GM19438 (cell line): ENCODE measurements around the gene AFDN.

Source experiments
- ATAC-seq: cut with Tn5 transposase; IDR thresholded peaks from one replicate; pipeline ENCODE4 v1.9.1; 2021; ENCODE audit warnings: low read depth; ENCODE audit not compliant: unreplicated experiment

Gene AFDN

GRCh38 chr6:167794161-167795157, 32.3 kb upstream of the AFDN start:
- no peak for ATAC-seq

GRCh38 chr6:167795321-167795811, 31.3 kb upstream of the AFDN start:
- ATAC-seq = no peak

DNA sequence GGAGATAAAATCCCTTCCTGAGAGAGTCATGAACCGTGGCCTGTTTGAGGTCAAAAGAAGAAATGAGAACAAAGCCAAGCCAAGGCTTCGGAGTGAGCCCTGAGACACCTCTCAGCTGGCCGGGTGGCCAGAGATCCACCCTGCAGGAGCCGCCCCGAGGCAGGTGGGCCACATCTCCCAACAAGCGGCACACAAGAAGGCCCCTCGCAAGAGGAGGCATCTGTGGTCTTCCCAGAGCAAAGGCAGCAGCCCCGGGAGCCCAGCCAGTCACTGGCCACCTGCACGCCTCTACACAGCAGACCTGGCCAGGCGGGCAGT, 30.9 kb upstream of the AFDN start:
- no peak for ATAC-seq

GRCh38 chr6:167796192-167796981, 30.3 kb upstream of the AFDN start:
- ATAC-seq = no peak

DNA sequence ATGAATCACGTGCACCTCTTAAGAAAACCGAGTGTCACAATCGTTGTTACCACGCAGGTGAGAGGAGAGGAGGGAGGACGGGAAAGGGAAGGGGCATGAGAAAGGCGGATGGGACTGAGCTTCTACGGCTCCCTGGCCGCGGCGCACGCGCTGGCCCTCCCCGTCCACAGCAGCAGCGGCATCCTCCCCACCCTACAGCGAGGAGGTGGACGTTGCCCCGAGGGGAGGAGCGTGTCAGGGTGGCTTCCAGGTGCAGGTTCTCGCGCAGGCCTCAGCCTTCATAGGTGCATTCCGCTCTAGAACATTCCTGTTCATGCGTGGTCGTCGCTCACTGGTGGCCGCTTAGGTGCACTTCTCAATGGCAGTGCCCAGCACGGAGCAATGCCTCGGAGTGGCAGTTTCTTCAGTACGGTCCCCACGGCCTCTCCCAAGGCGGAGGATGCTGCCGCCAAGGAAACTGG, 29.7 kb upstream of the AFDN start:
- no peak for ATAC-seq

DNA sequence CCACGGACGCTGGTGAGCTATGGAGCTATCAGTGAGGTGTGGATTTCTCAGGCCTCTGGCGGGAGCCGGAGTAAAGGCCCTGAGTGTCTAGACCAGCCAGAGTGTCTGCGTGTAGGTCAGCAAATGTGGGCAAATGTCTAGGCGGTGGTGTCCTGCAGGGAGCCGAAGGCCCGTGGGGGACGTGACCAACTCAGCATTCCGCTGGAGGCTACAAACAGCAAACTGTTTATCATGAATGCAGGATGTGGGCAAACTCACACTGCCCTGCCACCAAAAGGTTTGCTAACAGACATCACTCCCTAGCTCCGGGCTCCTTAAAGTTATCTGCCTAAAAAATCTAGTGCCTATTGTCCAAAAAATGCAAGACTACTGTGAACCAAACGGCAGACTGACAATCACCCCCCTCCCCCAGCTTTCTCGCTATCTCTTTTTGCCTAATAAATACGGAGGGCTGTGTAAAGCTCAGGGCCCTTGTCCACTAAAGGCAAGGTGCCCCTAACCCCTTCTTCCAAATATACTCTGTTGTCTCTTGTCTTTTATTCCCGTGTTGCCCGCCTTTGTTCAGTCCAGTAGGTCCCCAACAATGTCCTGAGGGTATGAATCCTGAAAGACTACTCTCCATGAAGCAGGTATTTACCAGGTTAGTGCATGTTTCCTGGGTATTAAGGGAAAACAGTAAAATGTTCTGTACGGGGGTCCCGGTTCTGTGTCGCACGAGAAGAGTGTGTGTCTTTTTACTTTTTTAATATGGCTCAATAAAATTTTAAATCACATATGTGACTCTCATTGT, 29.0 kb upstream of the AFDN start:
- ATAC-seq = no peak

DNA sequence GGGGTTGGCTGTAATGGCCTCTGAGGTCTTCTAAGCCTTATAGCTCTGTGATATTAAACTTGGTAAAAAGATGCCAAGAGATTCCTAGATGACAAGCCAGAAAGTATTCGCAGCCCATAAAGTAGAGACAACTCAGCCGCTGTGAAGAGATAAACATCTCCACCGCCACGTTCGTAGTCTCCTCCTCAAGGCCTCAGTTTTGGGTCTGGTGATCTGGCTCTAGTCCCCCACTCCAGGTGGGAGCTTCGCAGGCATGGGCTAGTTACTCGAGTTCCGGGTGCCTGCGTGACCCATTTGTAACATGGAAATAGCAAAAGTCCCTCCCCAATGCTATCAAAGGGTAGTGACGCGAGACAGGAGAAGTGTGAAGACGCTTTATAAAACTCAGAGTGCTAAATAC, 28.3 kb upstream of the AFDN start:
- ATAC-seq = no peak

GRCh38 chr6:167799033-167799821, 27.5 kb upstream of the AFDN start:
- no peak for ATAC-seq

- no peak for ATAC-seq
Observed at GRCh38 chr6:167800549-167800948, 26.2 kb upstream of the AFDN start.

DNA sequence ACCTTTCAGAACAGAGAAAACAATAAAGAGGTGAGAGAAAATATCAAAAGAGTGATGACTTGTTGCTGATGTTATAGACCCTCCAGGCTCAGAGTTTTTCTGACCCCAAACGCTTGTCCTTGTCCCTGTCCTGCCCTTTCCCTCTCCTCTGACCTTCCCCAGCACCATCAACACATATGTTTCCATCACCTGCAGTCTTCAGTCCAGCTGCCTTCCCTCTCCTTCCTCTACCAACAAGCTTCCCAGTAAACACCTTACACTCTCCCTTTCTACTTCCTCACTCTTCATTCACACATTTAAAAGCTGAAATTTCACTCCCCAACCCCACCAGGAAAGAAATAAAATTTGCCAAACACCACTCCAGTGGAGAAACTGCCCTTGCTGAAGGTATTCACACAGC, 25.4 kb upstream of the AFDN start:
- ATAC-seq = no peak

DNA sequence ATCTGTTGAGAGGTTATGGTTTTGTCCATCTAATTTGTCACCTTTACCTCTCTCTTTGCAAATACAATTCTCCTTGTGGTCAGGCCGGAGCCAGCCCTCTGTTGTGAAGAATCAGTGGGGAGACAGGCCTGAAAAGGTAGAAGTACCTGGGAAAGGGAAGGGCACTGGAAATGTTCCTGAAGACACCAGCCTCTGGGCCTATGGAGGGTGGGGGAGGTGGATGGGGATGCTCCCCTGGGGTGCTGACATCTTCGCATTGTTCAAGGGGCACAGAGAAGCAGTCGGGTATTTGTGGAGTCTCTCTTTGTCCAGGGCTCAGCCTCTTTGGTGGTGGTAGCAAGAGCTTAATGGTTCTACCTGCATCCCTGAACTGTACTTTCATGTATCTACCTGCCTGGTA, 24.4 kb upstream of the AFDN start:
- ATAC-seq = no peak

- no peak for ATAC-seq
Observed at GRCh38 chr6:167803816-167804215, 22.9 kb upstream of the AFDN start.

- ATAC-seq = no peak
Observed at GRCh38 chr6:167804281-167805013, 22.3 kb upstream of the AFDN start.

DNA sequence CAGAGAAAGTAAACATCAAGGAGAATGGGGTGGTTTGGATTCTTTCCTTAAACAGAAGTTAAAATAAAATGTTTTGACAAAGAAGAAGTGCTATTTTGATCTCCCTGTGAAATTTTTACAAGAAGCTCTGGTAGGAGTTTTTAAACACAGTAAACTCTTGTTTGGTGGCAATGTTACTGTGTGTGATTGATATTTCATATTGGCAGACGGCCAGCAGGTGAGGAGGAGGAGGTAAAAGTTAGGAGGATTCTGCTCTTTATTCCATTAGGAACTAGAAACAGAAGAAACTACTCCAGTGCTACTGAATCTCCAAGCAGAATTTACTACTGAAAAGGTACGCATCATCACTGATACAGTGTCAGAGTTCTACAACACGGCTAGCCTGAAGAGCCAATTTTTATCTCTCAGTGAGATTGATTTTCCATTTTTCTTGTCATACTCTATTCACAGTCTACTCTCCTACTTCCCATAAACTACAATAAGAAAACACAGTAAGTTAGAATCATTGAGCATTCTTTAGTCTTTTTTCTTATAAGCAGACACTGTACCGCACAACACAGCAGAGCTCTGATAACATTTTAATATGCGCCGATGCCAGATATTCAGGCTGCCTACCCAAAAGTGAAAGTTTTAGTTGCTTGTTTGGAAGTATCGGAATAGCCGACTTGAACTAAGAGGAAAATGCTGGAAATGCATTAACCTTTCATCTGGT, 21.2 kb upstream of the AFDN start:
- no peak for ATAC-seq

DNA sequence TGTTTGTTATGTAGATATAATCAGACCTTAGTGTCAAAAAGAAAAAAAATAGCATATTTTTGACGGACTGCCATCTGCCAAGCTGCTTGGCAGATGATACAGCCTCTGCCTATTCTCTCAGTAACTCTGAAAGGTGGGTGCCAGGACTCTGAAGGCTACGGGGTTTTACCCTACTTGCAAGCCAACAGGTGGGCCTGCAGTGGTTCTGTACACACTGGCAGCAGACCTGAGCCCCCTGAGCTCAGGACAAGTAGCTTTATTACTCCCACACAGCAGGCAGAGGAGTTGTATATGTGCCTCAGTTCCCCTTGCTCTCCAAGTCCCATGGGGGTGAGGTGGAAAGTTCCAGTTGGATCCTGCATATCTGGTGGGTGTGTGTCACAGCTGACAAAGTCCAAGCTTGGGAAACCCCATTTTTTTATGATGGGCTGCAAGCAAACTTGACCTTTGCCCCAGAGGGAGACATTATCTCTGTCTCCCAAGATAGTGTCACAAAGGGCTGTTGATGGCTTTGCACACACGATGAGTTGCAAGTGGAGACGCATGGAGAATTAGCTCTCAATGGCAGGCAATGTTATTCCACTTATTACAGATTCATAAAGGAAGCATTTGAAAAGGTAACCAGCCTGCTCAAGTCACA, 20.5 kb upstream of the AFDN start:
- no peak for ATAC-seq

DNA sequence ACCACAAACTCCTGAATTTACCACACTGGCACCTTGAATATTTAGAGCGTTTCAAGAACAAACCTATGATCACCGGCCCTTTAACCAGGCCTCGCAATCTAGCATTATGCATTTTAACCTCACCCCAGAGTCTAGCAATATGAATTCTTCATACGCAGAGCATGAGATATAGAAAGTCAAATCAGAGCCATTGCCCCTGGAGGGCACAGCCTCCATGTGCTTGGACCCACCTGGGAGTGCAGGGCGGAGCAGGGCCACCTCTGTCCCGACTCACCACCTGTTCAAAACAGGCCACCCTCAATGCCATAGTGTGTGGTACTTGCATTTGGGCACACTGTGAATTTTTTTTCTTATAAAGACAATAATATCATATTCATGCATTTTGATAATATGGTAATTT, 19.5 kb upstream of the AFDN start:
- ATAC-seq = no peak

GRCh38 chr6:167807756-167808155, 19.0 kb upstream of the AFDN start:
- no peak for ATAC-seq

DNA sequence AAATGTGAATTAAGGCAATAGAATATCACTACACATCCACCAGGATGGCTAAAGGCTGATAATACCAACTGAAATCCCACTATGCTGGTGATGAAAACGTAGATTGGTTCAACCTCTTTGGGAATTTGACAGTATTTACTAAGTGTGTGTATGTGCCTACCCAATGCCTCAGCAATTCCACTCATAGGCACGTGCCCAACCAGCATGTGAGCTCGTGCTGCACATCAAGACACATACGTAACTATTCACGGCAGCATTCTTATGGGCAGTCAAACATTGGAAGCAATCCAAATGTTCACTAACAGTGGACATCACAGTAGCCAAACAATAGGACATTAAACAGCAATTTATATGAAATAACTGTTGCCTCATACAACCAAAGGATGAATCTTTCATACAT, 15.7 kb upstream of the AFDN start:
- ATAC-seq = no peak
